GM12891 (cell line): ENCODE data around the gene MRNIP. TPM values are rescaled to one million over a fixed set of nuclear protein-coding genes. Genes with fewer than 3 reads are reported as not detected.

ENCODE experiments used
- DNase-seq: peaks from one replicate; pipeline ENCODE4 v3.0.0; 2011; ENCODE audit warnings: low spot score; ENCODE audit not compliant: insufficient read length
- FAIRE-seq: peaks from 2 replicates; lab custom pipeline; 2011; peaks lifted over from hg19 to GRCh38; lab: Jason Lieb, UNC
- PAX5 ChIP-seq: IDR thresholded peaks from 2 replicates; pipeline ENCODE4 v1.6.1; 2011; ENCODE audit warnings: low read length, moderate library complexity, mild to moderate bottlenecking; ENCODE audit not compliant: insufficient read depth, severe bottlenecking
- POLR2A ChIP-seq: IDR thresholded peaks from 2 replicates; pipeline ENCODE4 v1.6.1; 2011; ENCODE audit warnings: low read depth, low read length, control low read depth
- POLR2AphosphoS5 ChIP-seq: IDR thresholded peaks from 2 replicates; pipeline ENCODE4 v1.6.1; 2011; ENCODE audit warnings: low read depth, low read length, control low read depth
- POU2F2 ChIP-seq: IDR thresholded peaks from 2 replicates; pipeline ENCODE4 v1.6.1; 2011; ENCODE audit warnings: low read depth, mild to moderate bottlenecking, control low read depth, low read length, moderate library complexity
- SPI1 ChIP-seq: IDR thresholded peaks from 2 replicates; pipeline ENCODE4 v1.6.1; 2011; ENCODE audit warnings: low read depth, low read length, control low read depth
- TAF1 ChIP-seq: IDR thresholded peaks from 2 replicates; pipeline ENCODE4 v1.6.1; 2011; ENCODE audit warnings: low read depth, low read length, control low read depth
- polyA plus RNA-seq: library from polyadenylated mRNA; unstranded; fragments of >200 nt; gene quantifications from one replicate; pipeline ENCODE4 v1.2.1, GENCODE V29; 2012; ENCODE audit warnings: low read depth, missing spikeins, inconsistent platforms; ENCODE audit not compliant: missing spikeins

The MRNIP gene
- polyA plus RNA-seq = 17.9 TPM

DNA sequence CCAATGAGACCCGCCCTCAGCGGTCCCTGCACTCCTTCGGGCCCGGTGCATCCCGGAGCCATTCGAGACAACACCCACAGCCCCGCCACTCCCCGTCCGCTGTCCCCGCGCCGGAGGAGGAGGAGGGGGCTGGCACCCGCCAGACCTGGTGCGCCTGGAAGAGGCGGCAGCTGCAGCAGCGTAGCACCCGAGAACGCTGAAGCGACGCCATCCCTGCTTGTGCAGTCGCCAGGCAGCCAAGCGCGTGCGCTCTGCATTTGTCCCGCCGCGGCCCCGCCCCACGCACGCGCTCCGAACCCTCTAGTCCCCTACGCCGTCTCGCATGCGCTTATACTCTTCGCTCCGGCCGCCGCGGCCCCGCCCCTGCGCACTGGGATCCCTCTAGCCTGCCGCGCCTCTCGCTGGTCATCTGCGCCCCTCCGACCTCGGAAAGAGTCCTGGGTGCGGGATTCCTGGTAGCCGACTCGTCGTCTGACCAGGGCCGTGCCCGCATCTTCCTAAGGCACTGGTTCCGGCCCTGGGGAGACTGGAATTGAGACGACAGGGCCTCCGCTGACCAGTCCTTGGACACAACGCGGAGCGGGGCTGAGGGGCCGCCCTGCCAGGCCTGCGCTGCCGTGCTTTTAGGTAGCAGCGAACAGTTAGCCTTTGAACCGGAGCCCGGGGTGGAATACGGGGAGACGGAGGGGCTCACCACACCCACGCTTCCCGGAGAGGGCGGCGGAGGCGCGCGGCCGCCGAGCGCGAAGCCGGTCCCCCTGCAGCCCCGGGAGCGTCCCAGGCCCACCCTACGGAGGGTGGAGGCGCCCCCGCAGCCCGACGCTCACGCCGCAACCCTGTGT is at the start of gene MRNIP:
Gene MRNIP, minus strand, starts transcription at position 232 of the 842 bp plus-strand sequence. Its CDS starts 21 bp downstream, at position 211.
- TF ChIP-seq POU2F2 (peak; percentile 25; the same call in 1 of the 2 replicates), TAF1 (peak; percentile 76), PAX5 (no peak), POLR2AphosphoS5 (peak; percentile 53)
- peak; percentile 94 for DNase-seq
- peak; percentile 97 for FAIRE-seq

DNA sequence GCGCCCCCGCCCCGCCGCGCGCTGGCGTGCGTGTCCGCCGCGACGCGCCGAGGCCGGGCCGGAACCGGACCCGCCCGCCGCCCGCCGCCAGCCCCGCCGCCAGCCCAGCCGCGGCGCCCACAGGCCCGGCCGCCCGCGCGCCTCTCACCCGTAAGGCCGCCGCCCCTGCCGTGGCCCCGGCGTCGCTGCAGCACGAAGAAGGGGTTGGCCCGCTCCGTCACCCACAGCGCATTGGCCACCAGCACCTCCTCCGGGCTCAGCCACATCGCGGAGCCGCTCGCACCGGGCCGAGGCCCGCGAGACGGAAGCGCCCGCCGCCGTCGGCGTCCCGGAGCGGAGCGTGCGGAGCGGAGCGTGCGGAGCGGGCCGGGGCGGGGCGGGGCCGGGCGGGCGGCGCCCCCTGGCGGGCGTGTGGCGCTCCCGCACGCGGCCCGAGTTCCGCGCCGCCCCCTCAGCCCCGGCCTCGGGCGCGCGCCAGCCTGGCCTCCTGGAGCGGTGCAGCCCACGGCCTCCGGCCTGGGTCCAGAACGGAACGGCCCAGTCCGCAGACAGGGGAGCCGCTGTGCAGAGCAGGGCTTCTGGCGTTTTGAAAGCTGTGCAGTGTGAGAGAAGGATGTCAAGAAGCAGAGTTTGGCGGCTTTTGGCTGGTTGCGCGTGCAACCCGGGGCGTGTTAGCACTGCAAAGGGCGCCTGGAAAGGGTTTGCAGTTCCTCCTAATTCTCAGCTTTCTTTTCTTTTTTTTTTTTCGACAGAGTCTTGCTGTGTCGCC is 49.1 kb upstream of the MRNIP start, which contains the start of gene TBC1D9B:
Gene TBC1D9B, minus strand, starts transcription at position 342 of the 769 bp plus-strand sequence. Its CDS starts 76 bp downstream, at position 266.
- no peak for TF ChIP-seq TAF1
- no peak for TF ChIP-seq SPI1
- TF ChIP-seq POLR2A = peak; percentile 38; the same call in 1 of the 2 replicates
- TF ChIP-seq POU2F2 = no peak
- no peak for TF ChIP-seq PAX5
- peak; percentile 50; the same call in 1 of the 2 replicates for TF ChIP-seq POLR2AphosphoS5
- DNase-seq = peak; percentile 74
- FAIRE-seq = peak; percentile 87

DNA sequence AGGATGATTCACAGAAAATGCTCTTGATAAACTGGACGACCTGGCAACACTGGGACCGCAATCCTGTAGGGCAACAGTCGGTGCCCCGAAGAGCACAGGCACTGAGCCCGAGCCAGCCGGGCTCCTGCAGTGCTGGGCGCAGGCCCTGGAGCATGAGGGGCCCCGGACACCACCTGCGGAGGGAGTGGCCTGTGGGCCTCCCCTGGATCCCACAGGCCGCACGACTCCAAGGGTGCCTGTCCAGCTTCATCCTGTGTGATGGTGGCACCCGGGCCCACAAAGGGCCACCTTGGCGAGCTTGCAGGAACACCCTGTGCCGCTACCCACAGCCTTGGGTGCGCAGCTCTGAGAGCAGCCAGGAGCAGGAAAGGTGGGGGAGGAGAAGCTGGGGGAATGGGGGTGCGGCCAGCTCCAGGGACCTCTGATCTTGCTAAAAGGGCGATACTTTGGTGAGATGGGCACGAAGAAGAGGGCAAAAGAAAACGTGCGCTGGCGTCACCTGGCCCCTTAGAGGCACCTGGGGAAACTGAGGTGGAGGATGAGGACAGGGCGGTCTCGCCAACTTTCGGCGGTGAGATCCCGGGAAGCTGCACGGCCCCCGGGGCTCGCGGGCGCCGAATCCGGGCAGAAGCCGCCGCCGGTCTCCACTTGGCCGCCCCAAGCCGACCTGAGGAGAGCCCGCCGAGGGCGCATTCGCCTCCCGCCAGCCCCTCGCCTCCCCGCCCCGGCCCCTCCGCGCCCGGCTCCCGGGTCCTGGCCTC is 48.4 kb upstream of the MRNIP start:
- TF ChIP-seq TAF1 (no peak), POLR2A (no peak), POU2F2 (no peak), PAX5 (no peak), SPI1 (no peak), POLR2AphosphoS5 (no peak)
- DNase-seq (no peak), FAIRE-seq (no peak)

DNA sequence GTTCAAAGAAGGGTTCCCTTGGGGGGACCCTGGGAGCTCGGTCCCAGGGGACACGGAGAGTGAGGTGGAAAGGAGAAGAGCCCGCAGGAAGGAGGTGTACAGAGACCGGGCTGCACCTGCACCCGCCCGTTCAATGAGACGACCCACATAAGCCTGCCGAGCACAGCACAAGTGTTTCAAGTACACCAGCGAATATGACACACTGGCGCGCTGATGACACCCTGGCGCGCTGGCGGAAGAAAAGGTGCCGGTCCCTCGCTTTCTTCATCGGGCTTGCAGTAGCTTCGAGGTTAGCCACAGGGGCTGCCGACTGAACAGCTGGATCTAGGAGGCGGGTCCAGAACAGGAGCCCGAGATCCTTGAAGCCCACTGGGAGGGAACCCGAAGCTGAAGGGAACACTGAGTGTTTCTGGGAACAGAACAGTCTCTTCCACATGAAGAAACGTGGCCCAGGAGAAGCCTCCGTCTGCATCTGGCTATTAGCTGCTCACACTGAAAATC is 47.7 kb upstream of the MRNIP start:
- TF ChIP-seq POU2F2 (no peak), POLR2A (no peak), TAF1 (no peak), PAX5 (no peak), SPI1 (no peak), POLR2AphosphoS5 (no peak)
- DNase-seq (no peak), FAIRE-seq (peak; percentile 68)

- TF ChIP-seq POU2F2 (no peak), SPI1 (no peak)
- DNase-seq = no peak
- no peak for FAIRE-seq
Observed at GRCh38 chr5:179905161-179905560, 46.5 kb upstream of the MRNIP start.

DNA sequence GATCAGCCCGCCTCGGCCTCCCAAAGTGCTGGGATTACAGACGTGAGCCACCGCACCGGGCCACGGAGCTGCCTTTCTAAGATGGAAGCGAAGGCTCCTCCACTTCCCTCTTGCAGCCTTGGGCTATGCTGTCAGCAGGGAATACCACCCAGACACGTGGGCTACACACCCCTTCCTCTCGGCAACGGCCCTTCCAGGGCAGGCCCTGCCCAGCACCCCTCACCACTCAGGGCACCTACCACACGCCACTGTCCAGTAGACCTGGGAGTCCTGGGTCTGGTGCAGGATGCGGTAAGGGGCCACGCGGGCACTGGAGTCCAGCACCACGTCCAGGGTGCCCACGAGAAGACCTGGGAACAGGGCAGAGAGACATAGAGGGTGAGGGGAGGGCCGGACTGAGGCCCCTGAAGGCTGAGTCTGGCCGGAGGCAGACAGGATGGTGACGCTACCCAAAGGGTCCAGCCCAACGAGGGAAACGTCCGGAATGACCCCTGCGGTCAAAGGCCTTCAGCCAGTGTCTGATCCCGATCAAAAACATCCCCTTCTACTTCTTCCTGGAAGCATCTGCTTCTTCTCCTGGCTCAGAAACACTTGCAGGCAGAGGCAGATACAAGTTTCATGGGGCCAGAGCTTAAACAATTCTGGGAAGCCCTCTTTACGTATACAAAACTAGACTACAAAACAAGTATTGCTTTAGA is 46.0 kb upstream of the MRNIP start:
- TF ChIP-seq POLR2A (no peak), POU2F2 (no peak), SPI1 (no peak), PAX5 (no peak), POLR2AphosphoS5 (no peak), TAF1 (no peak)
- FAIRE-seq = no peak
- DNase-seq = no peak

GRCh38 chr5:179902763-179903158 is 44.1 kb upstream of the MRNIP start:
- no peak for TF ChIP-seq SPI1
- no peak for TF ChIP-seq PAX5
- TF ChIP-seq TAF1 = no peak
- no peak for TF ChIP-seq POLR2A
- no peak for TF ChIP-seq POLR2AphosphoS5
- no peak for TF ChIP-seq POU2F2
- FAIRE-seq = no peak
- DNase-seq = no peak

GRCh38 chr5:179901915-179902762 is 43.5 kb upstream of the MRNIP start:
- TF ChIP-seq SPI1 (no peak), PAX5 (no peak), POLR2A (no peak), TAF1 (no peak), POU2F2 (no peak), POLR2AphosphoS5 (no peak)
- no peak for FAIRE-seq
- DNase-seq = no peak

DNA sequence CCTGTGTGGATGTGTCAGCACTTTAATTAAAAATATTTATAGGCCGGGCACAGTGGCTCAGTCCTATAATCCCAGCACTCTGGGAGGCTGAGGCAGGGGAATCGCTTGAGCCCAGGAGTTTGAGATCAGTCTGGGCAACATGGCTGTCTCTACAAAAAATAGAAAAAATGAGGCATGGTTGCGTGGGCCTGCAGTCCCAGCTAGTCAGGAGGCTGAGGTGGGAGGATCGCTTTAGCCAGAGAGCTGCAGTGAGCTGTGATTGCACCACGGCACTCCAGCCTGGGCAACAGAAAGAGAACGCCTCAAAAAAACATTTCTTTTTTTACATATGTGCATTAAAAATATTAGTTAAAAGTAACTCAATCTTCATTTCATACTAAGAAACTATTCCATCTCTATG is 42.8 kb upstream of the MRNIP start:
- FAIRE-seq = no peak

More for the DNA sequence above, 42.8 kb upstream of the MRNIP start:
- DNase-seq = no peak
- no peak for TF ChIP-seq SPI1
- no peak for TF ChIP-seq POLR2A
- no peak for TF ChIP-seq TAF1
- no peak for TF ChIP-seq PAX5
- TF ChIP-seq POU2F2 = no peak
- no peak for TF ChIP-seq POLR2AphosphoS5
